DMS 273 treated with DMSO at 0.1 percent for 48 hours (cell line): ENCODE data around the gene SYNPR.
"Not testable (repeated sequence)": the region's sequence is repeated elsewhere in the genome, so short reads cannot be mapped to it uniquely, and the experiment has no call there.

Experiments used
- DNase-seq: peaks from one replicate; lab custom pipeline; 2025; lab: John Stamatoyannopoulos, UW

Gene SYNPR

GRCh38 chr3:63278171-63279004, at the start of gene SYNPR:
Gene SYNPR, plus strand, starts transcription at chr3:63278308.
- DNase-seq: peak; percentile 3

GRCh38 chr3:63228677-63229076, 49.4 kb upstream of the SYNPR start:
- DNase-seq: peak; percentile 9

- no peak for DNase-seq
Observed at GRCh38 chr3:63230146-63230545, 48.0 kb upstream of the SYNPR start.

- DNase-seq: no peak
Observed at GRCh38 chr3:63231643-63232042, 46.5 kb upstream of the SYNPR start.

GRCh38 chr3:63232764-63233396, 45.2 kb upstream of the SYNPR start:
- no peak for DNase-seq

GRCh38 chr3:63240381-63240902, 37.7 kb upstream of the SYNPR start:
- DNase-seq: no peak

- DNase-seq: no peak
Observed at GRCh38 chr3:63242124-63242523, 36.0 kb upstream of the SYNPR start.

GRCh38 chr3:63244486-63244885, 33.6 kb upstream of the SYNPR start:
- no peak for DNase-seq

GRCh38 chr3:63245726-63246241, 32.3 kb upstream of the SYNPR start:
- DNase-seq: no peak

GRCh38 chr3:63248015-63248414, 30.1 kb upstream of the SYNPR start:
- DNase-seq: no peak

GRCh38 chr3:63251499-63251898, 26.6 kb upstream of the SYNPR start:
- DNase-seq: no peak

GRCh38 chr3:63255819-63256218, 22.3 kb upstream of the SYNPR start:
- DNase-seq: not testable (repeated sequence)

- no peak for DNase-seq
Observed at GRCh38 chr3:63264716-63265115, 13.4 kb upstream of the SYNPR start.

GRCh38 chr3:63274359-63274758, 3.7 kb upstream of the SYNPR start:
- DNase-seq: no peak

- no peak for DNase-seq
Observed at GRCh38 chr3:63279005-63279841, 1.1 kb downstream of the SYNPR start.

- no peak for DNase-seq
Observed at GRCh38 chr3:63287610-63288009, 9.5 kb downstream of the SYNPR start.

GRCh38 chr3:63290686-63291085, 12.6 kb downstream of the SYNPR start:
- no peak for DNase-seq

- no peak for DNase-seq
Observed at GRCh38 chr3:63294332-63294731, 16.2 kb downstream of the SYNPR start.

GRCh38 chr3:63295356-63295755, 17.2 kb downstream of the SYNPR start:
- DNase-seq: no peak

GRCh38 chr3:63295806-63296205, 17.7 kb downstream of the SYNPR start:
- DNase-seq: no peak

GRCh38 chr3:63296249-63296648, 18.1 kb downstream of the SYNPR start:
- no peak for DNase-seq

- DNase-seq: no peak
Observed at GRCh38 chr3:63303238-63303637, 25.1 kb downstream of the SYNPR start.
